GM21723 (cell line): ENCODE results near the gene ARHGAP28.

ENCODE experiments used
- ATAC-seq: cut with Tn5 transposase; IDR thresholded peaks from one replicate; pipeline ENCODE4 v1.9.1; 2021; ENCODE audit warnings: mild to moderate bottlenecking, moderate library complexity; ENCODE audit not compliant: unreplicated experiment

The ARHGAP28 gene

GRCh38 chr18:6954501-6954900 lies 225.0 kb downstream of the ARHGAP28 start:
- ATAC-seq, result no peak

- no peak for ATAC-seq
These were observed 225.8 kb downstream of the ARHGAP28 start for GRCh38 chr18:6955304-6955703.

- ATAC-seq, result no peak
These were observed 227.0 kb downstream of the ARHGAP28 start for GRCh38 chr18:6956495-6956894.

DNA sequence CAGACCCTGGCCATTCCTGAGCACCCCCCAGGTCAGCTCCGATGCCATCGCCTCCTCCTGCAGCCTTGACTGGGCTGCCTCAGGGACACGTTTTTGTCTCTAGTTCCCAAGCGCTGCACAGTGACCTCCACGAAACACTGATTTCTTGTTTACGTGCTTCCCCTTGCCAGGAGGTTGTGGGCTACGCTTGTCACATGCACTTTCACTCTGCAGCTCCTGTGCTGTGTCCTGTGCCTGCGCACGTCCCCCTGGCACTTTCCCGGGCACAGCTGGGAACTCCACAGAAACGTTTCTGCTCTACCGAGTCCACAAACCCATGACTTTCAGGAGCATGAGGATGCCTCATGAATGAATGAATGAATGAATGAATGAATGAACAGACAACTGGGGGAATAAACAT lies 227.5 kb downstream of the ARHGAP28 start:
- ATAC-seq, result no peak

DNA sequence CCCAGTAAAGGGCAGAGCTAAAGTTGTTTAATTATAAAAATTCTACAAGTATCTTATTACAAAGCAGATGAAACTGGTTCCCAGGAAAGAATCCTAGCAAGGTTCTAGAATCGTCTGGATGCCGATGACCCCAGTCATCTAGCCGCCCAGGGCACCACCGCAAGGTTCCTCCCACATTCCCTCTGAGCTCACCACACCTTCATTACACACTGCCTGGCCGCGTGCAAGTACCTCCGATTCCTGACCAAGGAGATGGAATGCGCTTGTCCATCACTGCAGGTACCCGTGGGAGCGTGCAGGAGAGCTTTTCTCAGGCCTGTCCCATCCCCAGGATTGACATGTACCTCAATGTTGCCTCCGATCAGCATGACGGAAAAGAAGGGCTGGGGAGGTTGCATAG lies 229.6 kb downstream of the ARHGAP28 start:
- no peak for ATAC-seq

GRCh38 chr18:6960124-6960523 lies 230.6 kb downstream of the ARHGAP28 start:
- ATAC-seq, result no peak

DNA sequence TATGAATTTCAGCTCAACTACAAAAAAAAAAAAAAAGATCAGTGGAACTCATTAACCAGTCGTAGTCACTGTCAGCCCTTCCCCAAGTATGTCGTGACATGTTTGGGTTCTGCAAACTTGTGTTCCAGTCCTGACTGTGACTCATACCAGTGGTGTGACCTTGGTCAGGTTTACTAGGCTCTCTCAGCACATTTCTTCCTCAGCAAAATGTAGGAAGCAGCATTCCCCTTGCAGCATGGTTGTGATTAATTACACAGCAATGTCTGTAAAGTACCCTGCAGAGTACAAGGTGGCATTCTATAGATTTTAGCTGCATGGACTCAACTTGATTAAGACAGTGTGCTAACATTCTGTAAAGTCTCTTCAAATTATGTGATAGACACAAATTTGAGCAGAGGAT lies 231.1 kb downstream of the ARHGAP28 start:
- ATAC-seq, result no peak

- ATAC-seq, result no peak
These were observed 231.8 kb downstream of the ARHGAP28 start for GRCh38 chr18:6961331-6961730.

DNA sequence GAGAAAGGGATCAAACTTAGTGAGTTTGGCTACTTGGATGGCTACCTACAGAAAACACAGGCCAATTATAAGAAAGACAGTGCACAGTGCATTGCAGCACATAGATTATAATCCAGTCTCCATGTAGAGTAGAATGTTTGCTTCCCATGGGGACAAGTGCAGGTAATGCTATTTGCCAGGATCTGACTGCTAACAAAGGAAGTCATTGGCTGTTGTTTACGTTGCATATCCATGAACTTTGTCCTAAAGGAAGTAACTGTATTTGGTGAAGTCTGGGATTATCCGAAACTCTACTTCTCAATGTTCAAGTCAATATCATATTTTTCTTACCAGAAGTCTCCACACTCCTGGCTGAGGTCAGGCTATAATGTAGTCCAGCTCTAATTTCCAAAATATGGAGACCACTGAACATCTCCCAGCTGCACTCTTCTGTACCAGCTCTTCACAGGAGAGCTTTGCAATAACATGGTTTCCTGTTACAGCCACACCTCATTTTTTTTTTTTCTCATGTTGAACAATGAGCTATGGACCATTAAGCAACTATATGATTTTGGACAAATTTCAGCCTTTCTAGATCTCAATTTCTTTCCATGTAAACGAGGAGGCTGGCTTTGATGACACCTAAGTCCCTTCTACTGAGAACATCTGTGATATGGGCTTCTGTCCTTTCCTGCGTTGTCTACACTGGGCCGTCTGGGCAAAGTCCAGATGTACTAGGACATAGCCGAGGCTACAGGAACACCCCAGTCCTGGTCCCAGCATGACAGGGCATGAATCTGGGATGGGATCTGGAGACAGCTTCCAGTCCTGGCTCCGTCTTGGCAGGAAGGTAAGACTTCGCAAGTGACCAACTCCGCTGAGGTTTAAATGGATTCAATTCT lies 233.3 kb downstream of the ARHGAP28 start:
- ATAC-seq, result no peak

DNA sequence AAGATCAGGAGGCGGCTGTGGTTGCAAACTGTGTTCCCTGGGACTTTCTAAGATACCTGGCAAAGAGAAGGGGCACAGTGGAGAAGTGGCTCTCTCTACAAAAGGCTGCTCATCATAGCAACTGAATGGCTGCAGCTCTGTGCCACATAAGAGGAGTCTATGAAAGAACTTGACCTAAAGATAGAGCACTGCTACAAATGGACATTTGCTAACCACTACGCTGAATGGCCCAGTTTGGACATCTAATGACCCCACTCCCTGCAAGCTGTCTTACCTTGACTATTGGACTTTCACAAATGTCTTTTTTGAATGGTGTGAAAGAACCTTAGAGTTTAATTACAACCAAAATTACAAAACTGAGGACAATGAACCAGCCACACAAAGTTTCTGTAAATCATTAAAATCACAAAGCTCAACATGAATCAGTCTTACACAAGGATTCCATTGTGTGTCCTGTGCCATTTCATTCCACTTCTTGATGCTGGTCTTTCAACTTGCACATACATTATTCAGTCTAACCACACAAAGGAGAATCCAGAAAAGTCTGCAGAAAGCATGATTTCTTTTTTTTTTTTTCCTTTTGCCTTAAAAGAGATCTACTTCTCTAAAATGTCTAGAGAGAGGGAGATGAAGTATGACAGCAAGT lies 234.1 kb downstream of the ARHGAP28 start:
- no peak for ATAC-seq
